AG10803 (cell line): Measurements from ENCODE around the gene CIZ1.
A peak's percentile ranks its signal among the peaks of the same experiment; 100 is the strongest.

Experiments used
- DNase-seq: peaks from one replicate; pipeline ENCODE4 v3.0.0; 2010; ENCODE audit warnings: low read depth
- H3K4me3 ChIP-seq: 2 replicates; pipeline ENCODE4 v1.5.1; 2011; ENCODE audit warnings: mild to moderate bottlenecking, low read length, control low read depth
- CTCF ChIP-seq: conservative IDR thresholded peaks from 2 replicates; pipeline ENCODE4 v1.5.1; 2011; ENCODE audit warnings: mild to moderate bottlenecking, low read length, control low read depth, inconsistent platforms

The CIZ1 gene

GRCh38 chr9:128225770-128226411 lies 34.5 kb upstream of the CIZ1 start:
- no peak overlapping the region for H3K4me3 ChIP-seq
- no peak for DNase-seq
- TF ChIP-seq CTCF = no peak

GRCh38 chr9:128224877-128225276 lies 33.5 kb upstream of the CIZ1 start:
- no peak for TF ChIP-seq CTCF
- DNase-seq = no peak
- H3K4me3 ChIP-seq = no peak overlapping the region

DNA sequence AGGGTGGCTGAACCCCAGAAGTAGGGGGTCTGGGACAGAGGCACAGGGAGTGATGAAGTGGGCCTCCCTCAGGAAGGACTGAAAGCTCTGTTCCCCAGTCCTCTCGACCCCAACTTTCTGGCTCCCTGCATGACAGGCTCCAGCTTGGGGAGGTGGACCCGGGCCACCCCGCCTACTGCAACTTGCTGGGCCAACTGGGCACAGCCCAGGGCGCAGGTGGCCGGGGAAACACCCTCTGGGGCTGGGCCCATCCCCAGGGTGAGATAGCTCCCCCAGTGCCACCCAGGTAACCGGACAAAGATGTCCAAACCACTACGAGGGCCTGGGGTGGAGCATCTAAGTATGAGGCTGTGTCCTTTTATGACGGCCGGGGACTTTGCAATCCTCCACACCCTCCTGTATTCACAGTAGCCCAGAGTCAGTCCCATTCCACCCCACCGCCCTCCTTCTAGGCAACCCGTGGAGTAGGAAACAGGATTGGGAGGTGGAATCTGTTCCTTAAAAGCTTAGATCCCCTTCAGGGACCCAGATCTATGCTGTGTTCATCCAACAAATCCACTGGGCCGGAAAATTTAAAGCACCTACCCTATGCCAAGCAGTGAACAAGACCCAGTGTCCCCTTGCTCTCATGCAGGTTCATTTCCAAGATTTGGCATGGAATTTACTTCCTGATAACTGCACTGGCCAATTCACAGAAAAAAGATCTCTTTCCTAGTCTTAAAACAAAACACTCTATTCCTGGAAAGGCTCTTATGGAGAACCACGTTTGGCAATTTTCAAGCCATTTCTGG lies 31.7 kb upstream of the CIZ1 start:
- no peak overlapping the region for H3K4me3 ChIP-seq
- TF ChIP-seq CTCF = no peak
- no peak for DNase-seq

DNA sequence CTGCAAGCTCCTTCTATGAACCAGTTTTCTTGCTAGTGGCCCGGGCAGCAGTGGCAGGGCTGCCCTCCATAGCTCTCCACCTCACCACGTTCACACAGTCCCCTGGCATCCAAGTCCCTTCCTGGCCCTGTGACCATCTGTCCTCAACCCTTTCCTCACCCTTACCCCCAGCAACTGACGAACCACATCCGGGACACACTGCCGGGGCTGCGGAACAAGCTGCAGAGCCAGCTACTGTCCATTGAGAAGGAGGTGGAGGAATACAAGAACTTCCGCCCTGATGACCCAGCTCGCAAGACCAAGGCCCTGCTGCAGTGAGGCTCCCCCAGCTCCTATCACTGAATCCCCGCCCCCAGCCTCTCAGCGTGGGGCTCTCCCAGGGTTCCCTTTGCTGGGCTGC lies 30.7 kb upstream of the CIZ1 start:
- no peak for DNase-seq
- TF ChIP-seq CTCF = no peak
- no peak overlapping the region for H3K4me3 ChIP-seq

DNA sequence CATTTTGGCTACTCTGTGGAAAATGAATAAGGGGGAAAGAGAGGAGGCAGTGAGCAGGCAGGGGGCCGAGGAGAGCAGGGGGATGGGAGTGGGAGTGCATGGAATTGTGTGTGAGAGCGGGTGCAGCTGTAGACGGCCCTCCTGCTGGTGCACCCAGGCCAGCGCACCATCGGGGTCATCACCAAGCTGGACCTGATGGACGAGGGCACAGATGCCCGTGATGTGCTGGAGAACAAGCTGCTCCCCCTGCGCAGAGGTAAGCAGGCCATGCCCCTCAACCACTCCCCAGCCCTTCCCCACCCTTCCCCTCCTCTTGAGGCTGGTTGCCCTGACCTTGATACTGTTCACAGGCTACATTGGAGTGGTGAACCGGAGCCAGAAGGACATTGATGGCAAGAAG lies 28.5 kb upstream of the CIZ1 start:
- DNase-seq = no peak
- H3K4me3 ChIP-seq = no peak overlapping the region
- no peak for TF ChIP-seq CTCF

- TF ChIP-seq CTCF = no peak
- peak; percentile 44 for DNase-seq
- no peak overlapping the region for H3K4me3 ChIP-seq
These were observed 27.4 kb upstream of the CIZ1 start for GRCh38 chr9:128218518-128219389.
